KOPT-K1 (cell line): ENCODE results near the gene PSAT1.

Experiments used
- H3K27ac ChIP-seq: fragments of 200-600 bp; sonication (generic); 2 replicates; pipeline ENCODE4 v1.5.1; 2016; ENCODE audit warnings: antibody characterized with exemption, mild to moderate bottlenecking, low read depth, low read length; ENCODE audit not compliant: poor library complexity, severe bottlenecking
- H3K36me3 ChIP-seq: fragments of 200-600 bp; sonication (generic); 2 replicates; pipeline ENCODE4 v1.5.1; 2017; ENCODE audit warnings: antibody characterized with exemption, mild to moderate bottlenecking, low read length, moderate library complexity; ENCODE audit not compliant: insufficient read depth
- H3K9me3 ChIP-seq: fragments of 200-600 bp; sonication (generic); 2 replicates; pipeline ENCODE4 v1.5.1; 2017; ENCODE audit warnings: antibody characterized with exemption, low read length, mild to moderate bottlenecking; ENCODE audit not compliant: insufficient read depth, poor library complexity, severe bottlenecking

The PSAT1 gene

GRCh38 chr9:78301466-78301865 is 4.5 kb downstream of the PSAT1 start:
- no peak overlapping the region for H3K27ac ChIP-seq
- peaks cover 67% of the 10 kb centered on the region for H3K36me3 ChIP-seq
- no peaks in the 10 kb centered on the region for H3K9me3 ChIP-seq

- Histone ChIP-seq H3K27ac (no peak overlapping the region), H3K9me3 (no peaks in the 10 kb centered on the region), H3K36me3 (peaks cover 88% of the 10 kb centered on the region)
Observed at GRCh38 chr9:78303377-78304062, 6.6 kb downstream of the PSAT1 start.

- H3K36me3 ChIP-seq = peaks cover 96% of the 10 kb centered on the region
- no peak overlapping the region for H3K27ac ChIP-seq
- no peaks in the 10 kb centered on the region for H3K9me3 ChIP-seq
Observed at GRCh38 chr9:78304357-78304756, 7.4 kb downstream of the PSAT1 start.

DNA sequence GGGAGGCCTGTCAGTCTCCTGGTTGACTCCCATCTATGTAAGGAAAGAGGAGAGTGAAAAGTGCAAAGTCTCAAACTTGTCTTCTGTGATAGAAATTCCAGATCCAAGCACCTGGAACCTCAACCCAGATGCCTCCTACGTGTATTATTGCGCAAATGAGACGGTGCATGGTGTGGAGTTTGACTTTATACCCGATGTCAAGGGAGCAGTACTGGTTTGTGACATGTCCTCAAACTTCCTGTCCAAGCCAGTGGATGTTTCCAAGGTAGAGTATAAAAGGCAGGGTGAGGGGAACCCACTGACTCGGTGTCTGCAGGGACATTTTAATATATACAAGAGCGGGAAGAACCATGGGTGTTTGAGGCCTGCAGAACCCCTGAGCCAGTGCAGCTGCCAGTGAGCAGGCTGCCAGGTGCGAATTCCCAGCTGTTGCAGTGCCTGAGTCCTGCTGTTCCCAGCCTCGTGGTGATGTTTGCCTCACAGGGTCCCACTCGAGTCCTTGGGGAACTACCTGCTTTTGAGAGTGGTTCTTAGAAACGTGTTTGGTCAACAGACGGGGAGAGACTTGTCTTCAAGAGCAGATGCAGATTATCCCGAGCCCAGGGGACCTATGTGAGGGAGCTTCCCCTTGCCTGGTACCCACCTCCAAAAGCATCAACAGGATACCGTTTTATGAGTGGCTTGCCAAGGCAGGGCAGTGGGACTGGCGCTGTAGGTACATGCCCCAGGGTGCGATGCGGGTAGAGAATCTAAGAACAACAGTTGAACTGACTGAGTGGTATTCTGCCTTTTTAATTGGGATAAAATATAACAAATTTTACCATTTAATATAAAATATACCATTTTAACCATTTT is 9.5 kb downstream of the PSAT1 start:
- Histone ChIP-seq H3K27ac (no peak overlapping the region), H3K36me3 (peaks cover 100% of the 10 kb centered on the region), H3K9me3 (no peaks in the 10 kb centered on the region)

GRCh38 chr9:78307360-78307759 is 10.4 kb downstream of the PSAT1 start:
- H3K27ac ChIP-seq = no peak overlapping the region
- peaks cover 100% of the 10 kb centered on the region for H3K36me3 ChIP-seq
- H3K9me3 ChIP-seq = no peaks in the 10 kb centered on the region

GRCh38 chr9:78309066-78309465 is 12.1 kb downstream of the PSAT1 start:
- Histone ChIP-seq H3K9me3 (no peaks in the 10 kb centered on the region), H3K36me3 (peaks cover 97% of the 10 kb centered on the region), H3K27ac (no peak overlapping the region)

GRCh38 chr9:78311075-78311474 is 14.2 kb downstream of the PSAT1 start:
- no peak overlapping the region for H3K27ac ChIP-seq
- H3K9me3 ChIP-seq = no peaks in the 10 kb centered on the region
- peaks cover 93% of the 10 kb centered on the region for H3K36me3 ChIP-seq

GRCh38 chr9:78311886-78312524 is 15.1 kb downstream of the PSAT1 start:
- Histone ChIP-seq H3K36me3 (peaks cover 93% of the 10 kb centered on the region), H3K9me3 (no peaks in the 10 kb centered on the region), H3K27ac (no peak overlapping the region)

DNA sequence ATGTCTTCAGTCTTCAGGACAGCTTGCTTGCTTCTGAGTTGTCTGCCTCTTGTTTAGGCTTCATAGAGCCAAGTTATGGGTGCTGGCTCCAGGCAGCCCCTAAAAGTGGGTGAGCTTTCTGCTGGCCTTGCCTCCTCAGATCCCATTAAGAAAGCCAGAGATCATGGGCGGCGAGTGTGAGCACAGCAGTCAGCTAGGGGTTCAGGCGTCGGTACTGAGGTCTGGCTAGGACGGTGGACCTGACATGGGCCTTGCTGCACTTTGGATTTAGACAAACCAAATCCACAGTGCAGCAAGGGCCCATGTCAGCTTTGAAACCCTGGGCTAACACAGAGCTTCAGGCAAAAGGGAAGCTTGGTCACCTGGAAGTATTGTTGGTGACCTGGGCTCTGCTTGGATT is 17.6 kb downstream of the PSAT1 start:
- Histone ChIP-seq H3K36me3 (peaks cover 93% of the 10 kb centered on the region), H3K9me3 (no peaks in the 10 kb centered on the region), H3K27ac (no peak overlapping the region)

- no peak overlapping the region for H3K27ac ChIP-seq
- peaks cover 93% of the 10 kb centered on the region for H3K36me3 ChIP-seq
- H3K9me3 ChIP-seq = no peaks in the 10 kb centered on the region
Observed at GRCh38 chr9:78314953-78315870, 18.3 kb downstream of the PSAT1 start.

GRCh38 chr9:78316166-78316892 is 19.4 kb downstream of the PSAT1 start:
- Histone ChIP-seq H3K36me3 (peaks cover 93% of the 10 kb centered on the region), H3K27ac (no peak overlapping the region), H3K9me3 (no peaks in the 10 kb centered on the region)

- Histone ChIP-seq H3K9me3 (no peaks in the 10 kb centered on the region), H3K36me3 (peaks cover 94% of the 10 kb centered on the region), H3K27ac (no peak overlapping the region)
Observed at GRCh38 chr9:78319197-78320029, 22.5 kb downstream of the PSAT1 start.

- Histone ChIP-seq H3K27ac (no peak overlapping the region), H3K9me3 (no peaks in the 10 kb centered on the region), H3K36me3 (peaks cover 94% of the 10 kb centered on the region)
Observed at GRCh38 chr9:78320030-78320693, 23.2 kb downstream of the PSAT1 start.
